Measurements from ENCODE around the gene FRAS1. TPM values are rescaled to one million over a fixed set of nuclear protein-coding genes. Genes with fewer than 3 reads are reported as not detected.
"Not testable (repeated sequence)": the region's sequence is repeated elsewhere in the genome, so short reads cannot be mapped to it uniquely, and the experiment has no call there.

FRAS1 gene, protein sequence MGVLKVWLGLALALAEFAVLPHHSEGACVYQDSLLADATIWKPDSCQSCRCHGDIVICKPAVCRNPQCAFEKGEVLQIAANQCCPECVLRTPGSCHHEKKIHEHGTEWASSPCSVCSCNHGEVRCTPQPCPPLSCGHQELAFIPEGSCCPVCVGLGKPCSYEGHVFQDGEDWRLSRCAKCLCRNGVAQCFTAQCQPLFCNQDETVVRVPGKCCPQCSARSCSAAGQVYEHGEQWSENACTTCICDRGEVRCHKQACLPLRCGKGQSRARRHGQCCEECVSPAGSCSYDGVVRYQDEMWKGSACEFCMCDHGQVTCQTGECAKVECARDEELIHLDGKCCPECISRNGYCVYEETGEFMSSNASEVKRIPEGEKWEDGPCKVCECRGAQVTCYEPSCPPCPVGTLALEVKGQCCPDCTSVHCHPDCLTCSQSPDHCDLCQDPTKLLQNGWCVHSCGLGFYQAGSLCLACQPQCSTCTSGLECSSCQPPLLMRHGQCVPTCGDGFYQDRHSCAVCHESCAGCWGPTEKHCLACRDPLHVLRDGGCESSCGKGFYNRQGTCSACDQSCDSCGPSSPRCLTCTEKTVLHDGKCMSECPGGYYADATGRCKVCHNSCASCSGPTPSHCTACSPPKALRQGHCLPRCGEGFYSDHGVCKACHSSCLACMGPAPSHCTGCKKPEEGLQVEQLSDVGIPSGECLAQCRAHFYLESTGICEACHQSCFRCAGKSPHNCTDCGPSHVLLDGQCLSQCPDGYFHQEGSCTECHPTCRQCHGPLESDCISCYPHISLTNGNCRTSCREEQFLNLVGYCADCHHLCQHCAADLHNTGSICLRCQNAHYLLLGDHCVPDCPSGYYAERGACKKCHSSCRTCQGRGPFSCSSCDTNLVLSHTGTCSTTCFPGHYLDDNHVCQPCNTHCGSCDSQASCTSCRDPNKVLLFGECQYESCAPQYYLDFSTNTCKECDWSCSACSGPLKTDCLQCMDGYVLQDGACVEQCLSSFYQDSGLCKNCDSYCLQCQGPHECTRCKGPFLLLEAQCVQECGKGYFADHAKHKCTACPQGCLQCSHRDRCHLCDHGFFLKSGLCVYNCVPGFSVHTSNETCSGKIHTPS (N-terminal part only)
- total RNA-seq (2021) (13.1 and 17.3 TPM in 2 replicates), Bru-seq, nascent RNA (percentile 51 among the genes with signal in this experiment), BruChase-seq, experiment 1, labeled RNA remaining after a 2-hour chase (percentile 64 among the genes with signal in this experiment), BruChase-seq, experiment 2, labeled RNA remaining after a 6-hour chase (percentile 47 among the genes with signal in this experiment)
- long read RNA-seq, partial matches to known transcripts: 0 of 4 reads
- long read RNA-seq, other reads (novel, unspliced or antisense): 4 of 4 reads

DNA sequence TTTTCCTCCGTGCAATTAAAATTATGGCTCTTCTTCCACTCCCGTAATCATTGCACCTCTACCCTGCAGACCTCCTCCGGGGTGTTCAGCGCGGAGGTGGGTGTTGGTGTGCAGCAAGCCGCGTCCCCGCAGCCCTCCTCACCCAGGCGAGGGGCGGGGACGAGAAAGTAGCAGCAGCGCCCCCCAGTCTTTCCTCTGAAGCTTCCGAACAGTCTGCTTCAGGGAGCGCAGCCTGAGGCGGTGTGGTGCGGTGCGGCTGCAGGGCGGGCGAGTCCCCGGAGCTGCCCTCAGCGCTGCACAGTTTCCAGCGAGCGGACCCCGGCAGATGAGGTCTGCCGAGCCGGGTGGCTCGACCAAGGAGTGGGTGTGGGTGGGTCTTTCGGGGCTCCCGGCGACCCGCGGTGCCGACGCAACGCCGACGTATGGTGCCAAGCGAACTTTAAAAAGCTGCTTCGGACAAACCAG, at the start of gene FRAS1:
FRAS1 (plus strand) TSS at position 189 of the 465 bp plus-strand sequence. CDS start 687 bp downstream, outside the sequence.
- BruUV-seq (replicated peaks): no TSS peak
- Histone ChIP-seq H4K20me1 (ENCODE audit: insufficient read depth) (no peaks in the 10 kb centered on the region), H3K27ac (peak within 1 kb of the TSS; percentile 12; the same call in 1 of the 2 replicates), H3K36me3 (ENCODE audit: low read depth) (no peaks in the 10 kb centered on the region), H3K79me2 (ENCODE audit: low read depth) (no peaks in the 10 kb centered on the region), H3K9me2 (ENCODE audit: insufficient read depth) (no peaks in the 10 kb centered on the region), H3F3A (ENCODE audit: insufficient read depth, low read depth) (no peaks in the 10 kb centered on the region), H3K27me3 (ENCODE audit: insufficient read depth, low read depth) (no peaks in the 10 kb centered on the region), H3K4me2 (peak within 1 kb of the TSS; percentile 96), H3K9me3 (ENCODE audit: insufficient read depth, low read depth) (no peaks in the 10 kb centered on the region), H2AFZ (peak within 1 kb of the TSS; percentile 97), H3K4me1 (replicated peaks; ENCODE audit: insufficient read depth) (no peaks in the 10 kb centered on the region), H3K4me3 (peak within 1 kb of the TSS; percentile 88)
- TF ChIP-seq, protein P1, sequence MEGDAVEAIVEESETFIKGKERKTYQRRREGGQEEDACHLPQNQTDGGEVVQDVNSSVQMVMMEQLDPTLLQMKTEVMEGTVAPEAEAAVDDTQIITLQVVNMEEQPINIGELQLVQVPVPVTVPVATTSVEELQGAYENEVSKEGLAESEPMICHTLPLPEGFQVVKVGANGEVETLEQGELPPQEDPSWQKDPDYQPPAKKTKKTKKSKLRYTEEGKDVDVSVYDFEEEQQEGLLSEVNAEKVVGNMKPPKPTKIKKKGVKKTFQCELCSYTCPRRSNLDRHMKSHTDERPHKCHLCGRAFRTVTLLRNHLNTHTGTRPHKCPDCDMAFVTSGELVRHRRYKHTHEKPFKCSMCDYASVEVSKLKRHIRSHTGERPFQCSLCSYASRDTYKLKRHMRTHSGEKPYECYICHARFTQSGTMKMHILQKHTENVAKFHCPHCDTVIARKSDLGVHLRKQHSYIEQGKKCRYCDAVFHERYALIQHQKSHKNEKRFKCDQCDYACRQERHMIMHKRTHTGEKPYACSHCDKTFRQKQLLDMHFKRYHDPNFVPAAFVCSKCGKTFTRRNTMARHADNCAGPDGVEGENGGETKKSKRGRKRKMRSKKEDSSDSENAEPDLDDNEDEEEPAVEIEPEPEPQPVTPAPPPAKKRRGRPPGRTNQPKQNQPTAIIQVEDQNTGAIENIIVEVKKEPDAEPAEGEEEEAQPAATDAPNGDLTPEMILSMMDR (conservative IDR thresholded peaks at IDR 0.05): no peak
- no peak for TF ChIP-seq EZH2 (IDR thresholded peaks at IDR 0.05; ENCODE audit: low read depth)
- peak in 1 of 2 experiments; percentile 29 for DNase-seq
- ChIA-PET POLR2A (ENCODE audit: unreplicated experiment) (interaction anchor here (0.7 kb wide), 1 partner anchor 478 kb away, joined by 4 read pairs; no protein-coding TSS in a partner anchor), CTCF (interaction anchor here (1.1 kb wide), 1 partner anchor 236 kb away, joined by 5 read pairs; no protein-coding TSS in a partner anchor)
- intact Hi-C loops (cut with micrococcal nuclease; ENCODE audit: unreplicated experiment): loop anchor here (5.0 kb wide), 2 partner anchors 315 to 510 kb away; no protein-coding TSS in a partner anchor

DNA sequence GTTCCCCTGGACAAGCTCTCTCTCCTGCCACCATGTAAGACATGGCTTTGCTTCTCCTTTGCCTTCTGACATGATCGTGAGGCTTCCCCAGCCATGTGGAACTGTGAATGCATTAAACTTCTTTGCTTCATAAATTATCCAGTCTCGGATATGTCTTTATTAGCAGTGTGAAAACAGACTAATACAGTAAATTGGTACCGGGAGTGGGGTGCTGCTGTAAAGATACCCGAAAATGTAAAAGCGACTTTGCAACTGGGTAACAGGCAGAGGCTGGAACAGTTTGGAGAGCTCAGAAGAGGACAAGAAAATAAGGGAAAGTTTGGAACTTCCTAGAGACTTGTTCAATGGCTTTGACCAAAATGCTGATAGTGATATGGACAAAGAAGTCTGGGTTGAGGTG, 46.1 kb upstream of the FRAS1 start:
- H3F3A ChIP-seq (ENCODE audit: insufficient read depth, low read depth); H3K79me2 ChIP-seq (ENCODE audit: low read depth); POLR2A ChIA-PET (ENCODE audit: unreplicated experiment); H3K4me1 ChIP-seq (replicated peaks; ENCODE audit: insufficient read depth); H3K27me3 ChIP-seq (ENCODE audit: insufficient read depth, low read depth); H3K36me3 ChIP-seq (ENCODE audit: low read depth); intact Hi-C loops (cut with micrococcal nuclease; ENCODE audit: unreplicated experiment); BruUV-seq (replicated peaks); H4K20me1 ChIP-seq (ENCODE audit: insufficient read depth); H3K4me3 ChIP-seq; H3K9me3 ChIP-seq (ENCODE audit: insufficient read depth, low read depth); CTCF ChIA-PET; H2AFZ ChIP-seq; H3K9me2 ChIP-seq (ENCODE audit: insufficient read depth); H3K27ac ChIP-seq; DNase-seq; H3K4me2 ChIP-seq: not testable (repeated sequence)

DNA sequence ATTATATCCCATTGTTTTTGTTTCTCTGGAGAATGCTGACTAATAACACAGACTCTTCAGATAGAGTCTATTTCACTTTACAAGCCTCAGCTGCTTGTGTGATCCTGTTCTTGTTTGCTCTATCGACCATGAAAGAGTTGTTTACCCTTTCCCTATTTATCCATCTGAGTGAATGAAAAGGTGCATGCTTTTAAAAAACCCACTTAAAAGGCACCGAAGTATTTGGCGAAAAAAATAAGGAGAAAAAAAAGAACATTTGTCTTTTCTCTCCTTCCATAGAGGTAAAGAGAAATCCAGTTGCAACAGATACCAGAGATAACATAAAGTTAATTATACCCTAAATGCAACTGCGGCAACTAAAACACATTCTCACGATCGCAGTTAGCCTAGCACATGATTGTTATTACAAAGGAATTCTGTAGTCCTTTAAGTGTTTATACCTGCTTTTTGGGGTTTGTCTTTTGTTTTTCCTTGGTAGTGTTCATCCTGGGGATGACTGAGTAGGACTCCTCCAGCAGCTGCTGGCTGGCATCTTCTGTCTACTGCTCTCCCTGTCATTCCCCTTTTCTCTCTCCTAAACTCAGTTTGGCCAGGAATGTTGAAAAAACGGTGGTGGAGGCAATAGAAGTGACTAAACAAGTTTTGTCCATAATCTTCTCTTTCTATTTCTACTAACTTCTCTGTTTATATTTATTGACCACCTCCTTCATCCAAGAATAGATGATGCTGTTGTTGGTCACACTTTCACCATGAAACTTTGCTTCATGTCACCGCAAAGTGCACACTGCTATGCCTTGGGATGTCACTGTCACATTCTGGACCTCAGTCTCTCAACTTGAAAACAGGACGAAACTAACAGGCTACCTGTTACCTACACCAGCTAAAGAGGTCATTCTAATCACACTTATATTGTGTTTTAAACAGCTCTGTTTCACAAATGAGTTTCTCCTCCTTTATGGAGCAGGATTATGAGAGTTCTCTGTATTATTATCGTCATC, 41.9 kb upstream of the FRAS1 start:
- CTCF ChIA-PET: no interaction called here
- Histone ChIP-seq H3K4me2 (no peak overlapping the region), H3K4me3 (no peak overlapping the region), H3K4me1 (replicated peaks; ENCODE audit: insufficient read depth) (no peaks in the 10 kb centered on the region), H3K9me2 (ENCODE audit: insufficient read depth) (no peaks in the 10 kb centered on the region), H3F3A (ENCODE audit: insufficient read depth, low read depth) (no peaks in the 10 kb centered on the region), H3K27ac (no peak overlapping the region), H4K20me1 (ENCODE audit: insufficient read depth) (no peaks in the 10 kb centered on the region), H3K79me2 (ENCODE audit: low read depth) (no peaks in the 10 kb centered on the region), H2AFZ (no peak overlapping the region), H3K27me3 (ENCODE audit: insufficient read depth, low read depth) (no peaks in the 10 kb centered on the region), H3K9me3 (ENCODE audit: insufficient read depth, low read depth) (no peaks in the 10 kb centered on the region), H3K36me3 (ENCODE audit: low read depth) (no peaks in the 10 kb centered on the region)
- no TSS peak for BruUV-seq (replicated peaks)
- TF ChIP-seq, protein P1 (conservative IDR thresholded peaks at IDR 0.05): no peak
- no peak for TF ChIP-seq EZH2 (IDR thresholded peaks at IDR 0.05; ENCODE audit: low read depth)
- intact Hi-C loops (cut with micrococcal nuclease; ENCODE audit: unreplicated experiment): no loop called here
- POLR2A ChIA-PET (ENCODE audit: unreplicated experiment): no interaction called here
- no peak for DNase-seq
